IPS-18c (cell line): ENCODE data around the gene KMT2B.

Experiments
- H3K4me3 ChIP-seq: 2 replicates; pipeline ENCODE4 v1.7.0; 2013; ENCODE audit warnings: low read depth, mild to moderate bottlenecking, low read length, moderate library complexity; ENCODE audit not compliant: insufficient read depth
- H3K9me3 ChIP-seq: one replicate; pipeline ENCODE4 v1.6.1; 2013; ENCODE audit warnings: mild to moderate bottlenecking, low read length, moderate library complexity; ENCODE audit not compliant: control insufficient read depth, insufficient read depth

Gene KMT2B

DNA sequence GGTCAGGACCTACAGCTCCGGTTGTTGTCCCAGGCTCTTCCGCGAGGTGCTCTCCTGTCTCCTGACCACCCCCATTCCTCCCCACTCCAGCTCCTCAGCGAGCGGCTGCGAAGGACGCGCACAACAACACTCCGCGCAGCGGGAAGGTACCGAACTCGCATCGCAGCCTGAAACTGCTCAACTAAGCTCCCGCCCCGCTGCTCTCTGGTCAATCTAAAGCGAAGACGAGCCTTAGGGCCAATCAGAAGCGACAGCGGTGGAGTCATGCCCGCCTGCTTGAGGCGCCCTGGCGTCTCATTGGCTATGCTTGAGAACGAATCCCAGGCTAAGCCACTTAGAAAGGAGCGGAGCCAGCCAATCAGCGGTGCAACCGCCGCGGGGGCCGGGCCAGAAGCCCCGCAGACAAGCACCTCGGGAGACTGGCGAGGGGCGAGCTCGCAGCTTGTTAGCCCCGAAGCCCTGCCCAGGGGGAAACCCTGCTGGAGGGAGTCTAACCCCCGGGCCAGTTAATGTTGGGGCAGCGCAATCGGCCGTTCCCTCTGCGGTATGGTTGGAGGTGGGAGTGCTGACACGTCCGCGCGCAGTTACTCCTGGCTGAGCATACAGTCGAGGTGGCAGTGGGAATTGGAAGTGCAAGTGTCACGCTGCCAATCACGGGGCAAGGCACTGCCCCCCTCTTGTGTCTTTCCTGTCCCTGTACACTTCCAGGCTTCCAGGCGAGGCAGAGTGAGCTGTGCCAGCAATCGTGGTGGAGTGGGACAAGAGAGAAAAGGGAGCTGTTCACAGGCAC lies 15.4 kb upstream of the KMT2B start:
- peak overlapping the region; percentile 72 for H3K4me3 ChIP-seq
- H3K9me3 ChIP-seq, result peaks cover 2% of the 10 kb centered on the region

GRCh38 chr19:35703343-35703742 lies 14.5 kb upstream of the KMT2B start:
- peaks cover 2% of the 10 kb centered on the region for H3K9me3 ChIP-seq
- H3K4me3 ChIP-seq, result no peak overlapping the region

DNA sequence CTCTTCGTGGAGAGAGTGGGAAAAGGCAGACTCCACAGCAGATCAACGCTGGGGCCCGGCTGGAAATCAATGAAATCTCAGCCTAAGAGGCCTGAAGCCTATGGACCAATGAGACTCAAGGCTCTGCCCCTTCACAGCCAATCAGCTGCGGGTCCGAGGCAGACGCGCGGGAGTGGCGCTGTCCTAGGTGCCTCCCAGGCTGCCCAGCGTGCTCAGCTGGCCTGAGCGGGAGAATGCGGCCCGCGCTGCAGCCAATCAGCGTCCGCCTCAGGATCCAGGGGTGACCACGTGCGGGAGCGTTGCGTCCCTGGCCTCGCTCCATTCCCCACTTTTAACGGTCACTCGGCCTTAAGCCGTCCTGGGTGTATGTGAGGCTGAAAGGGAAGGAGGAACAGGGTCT lies 13.6 kb upstream of the KMT2B start, which contains the start of gene ZBTB32:
Gene ZBTB32 (plus strand): TSS at position 341 of the 400 bp plus-strand sequence. CDS start 10,069 bp downstream, outside the sequence.
- Histone ChIP-seq H3K4me3 (no peak within 1 kb of the TSS), H3K9me3 (peaks cover 2% of the 10 kb centered on the region)

- no peak overlapping the region for H3K4me3 ChIP-seq
- H3K9me3 ChIP-seq, result peaks cover 2% of the 10 kb centered on the region
Measured at GRCh38 chr19:35708391-35708790, 9.4 kb upstream of the KMT2B start.

- H3K9me3 ChIP-seq, result no peaks in the 10 kb centered on the region
- no peak overlapping the region for H3K4me3 ChIP-seq
Measured at GRCh38 chr19:35710784-35711723, 6.7 kb upstream of the KMT2B start.

GRCh38 chr19:35712567-35713505 lies 5.0 kb upstream of the KMT2B start:
- Histone ChIP-seq H3K9me3 (no peaks in the 10 kb centered on the region), H3K4me3 (no peak overlapping the region)

DNA sequence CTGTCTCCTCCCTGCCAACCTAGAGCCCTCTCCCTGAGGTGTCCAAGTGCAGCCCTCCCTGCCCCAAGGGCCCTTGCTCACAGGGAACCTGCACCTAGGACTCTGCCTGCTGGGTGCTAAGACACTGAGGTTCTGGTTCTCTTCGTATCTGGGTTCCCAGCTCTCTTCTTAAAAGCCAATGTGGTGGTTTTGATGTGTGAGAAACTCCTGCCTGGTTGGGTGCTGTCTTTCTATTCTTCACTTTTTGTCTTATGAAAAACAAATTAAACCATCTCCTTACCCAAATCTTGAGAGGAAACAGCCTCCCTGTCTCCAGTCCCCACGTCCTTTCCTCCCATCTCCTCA lies 4.3 kb upstream of the KMT2B start:
- H3K4me3 ChIP-seq, result no peak overlapping the region
- no peaks in the 10 kb centered on the region for H3K9me3 ChIP-seq

DNA sequence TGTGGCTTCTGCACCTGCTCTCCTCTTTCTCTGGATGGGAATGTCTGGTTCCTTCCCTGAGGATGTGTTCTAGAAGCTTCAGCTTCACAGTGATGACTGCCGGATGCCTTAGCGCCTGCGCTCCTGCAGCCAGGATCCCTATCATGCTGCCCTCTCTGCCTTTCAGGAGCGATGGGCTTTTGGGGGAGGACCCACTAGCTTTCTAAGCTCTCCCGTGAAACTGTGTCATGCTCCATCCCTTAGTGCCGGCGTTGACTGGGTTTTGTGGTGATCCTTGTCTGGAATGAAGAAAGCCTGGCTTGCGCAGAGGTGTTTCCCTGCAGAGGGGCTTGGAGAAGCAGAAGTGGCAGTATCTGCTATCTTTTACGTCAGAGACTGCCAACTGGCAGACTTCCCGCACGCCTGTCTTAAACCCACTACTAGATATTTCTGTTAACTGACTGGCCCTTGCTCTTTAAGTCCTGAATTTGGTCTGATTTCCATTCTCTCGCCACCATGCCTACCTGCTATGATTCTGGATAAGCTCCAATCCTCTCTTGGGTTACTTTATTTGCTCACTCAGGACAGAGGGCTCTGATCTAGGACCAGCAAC lies 3.8 kb upstream of the KMT2B start:
- no peaks in the 10 kb centered on the region for H3K9me3 ChIP-seq
- H3K4me3 ChIP-seq, result no peak overlapping the region

DNA sequence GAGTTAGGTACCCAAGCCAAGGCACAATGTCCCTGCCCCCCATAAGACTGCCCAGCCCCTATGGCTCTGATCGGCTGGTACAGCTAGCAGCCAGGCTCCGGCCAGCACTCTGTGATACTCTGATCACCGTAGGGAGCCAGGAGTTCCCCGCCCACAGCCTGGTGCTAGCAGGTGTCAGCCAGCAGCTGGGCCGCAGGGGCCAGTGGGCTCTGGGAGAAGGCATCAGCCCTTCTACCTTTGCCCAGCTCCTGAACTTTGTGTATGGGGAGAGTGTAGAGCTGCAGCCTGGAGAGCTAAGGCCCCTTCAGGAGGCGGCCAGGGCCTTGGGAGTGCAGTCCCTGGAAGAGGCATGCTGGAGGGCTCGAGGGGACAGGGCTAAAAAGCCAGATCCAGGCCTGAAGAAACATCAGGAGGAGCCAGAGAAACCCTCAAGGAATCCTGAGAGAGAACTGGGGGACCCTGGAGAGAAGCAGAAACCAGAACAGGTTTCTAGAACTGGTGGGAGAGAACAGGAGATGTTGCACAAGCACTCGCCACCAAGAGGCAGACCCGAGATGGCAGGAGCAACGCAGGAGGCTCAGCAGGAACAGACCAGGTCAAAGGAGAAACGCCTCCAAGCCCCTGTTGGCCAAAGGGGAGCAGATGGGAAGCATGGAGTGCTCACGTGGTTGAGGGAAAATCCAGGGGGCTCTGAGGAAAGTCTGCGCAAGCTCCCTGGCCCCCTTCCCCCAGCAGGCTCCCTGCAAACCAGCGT lies 3.0 kb upstream of the KMT2B start:
- Histone ChIP-seq H3K4me3 (no peak overlapping the region), H3K9me3 (no peaks in the 10 kb centered on the region)

GRCh38 chr19:35715355-35715809 lies 2.4 kb upstream of the KMT2B start:
- Histone ChIP-seq H3K4me3 (peak overlapping the region; percentile 92), H3K9me3 (no peaks in the 10 kb centered on the region)

DNA sequence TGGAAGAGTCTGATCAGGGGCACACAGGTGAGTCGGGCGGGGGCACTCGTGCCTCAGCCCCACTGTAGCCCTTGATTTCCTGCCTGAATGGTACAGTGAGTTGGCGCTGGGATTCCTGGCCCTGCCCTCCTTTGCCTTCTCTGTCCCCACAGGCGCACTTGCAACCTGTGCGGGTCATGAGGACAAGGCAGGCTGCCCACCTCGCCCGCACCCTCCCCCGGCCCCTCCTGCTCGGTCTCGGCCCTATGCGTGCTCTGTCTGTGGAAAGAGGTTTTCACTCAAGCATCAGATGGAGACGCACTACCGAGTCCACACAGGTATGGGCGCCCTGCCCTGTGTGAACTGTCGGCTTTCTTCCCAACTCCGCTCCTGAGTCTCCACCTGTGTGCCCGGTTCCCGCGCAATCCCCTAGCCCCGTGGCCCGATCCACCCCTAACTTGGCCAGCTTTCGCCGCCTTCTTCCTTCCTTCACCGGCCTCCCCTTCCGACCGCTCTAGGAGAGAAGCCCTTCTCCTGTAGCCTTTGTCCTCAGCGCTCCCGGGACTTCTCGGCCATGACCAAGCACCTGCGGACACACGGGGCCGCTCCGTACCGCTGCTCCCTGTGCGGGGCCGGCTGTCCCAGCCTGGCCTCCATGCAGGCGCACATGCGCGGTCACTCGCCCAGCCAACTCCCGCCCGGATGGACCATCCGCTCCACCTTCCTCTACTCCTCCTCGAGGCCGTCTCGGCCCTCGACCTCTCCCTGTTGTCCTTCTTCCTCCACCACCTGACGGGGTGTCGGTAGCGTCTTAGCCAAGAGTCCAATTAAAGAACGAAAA lies 1.6 kb upstream of the KMT2B start:
- H3K4me3 ChIP-seq, result peak overlapping the region; percentile 92
- H3K9me3 ChIP-seq, result no peaks in the 10 kb centered on the region

DNA sequence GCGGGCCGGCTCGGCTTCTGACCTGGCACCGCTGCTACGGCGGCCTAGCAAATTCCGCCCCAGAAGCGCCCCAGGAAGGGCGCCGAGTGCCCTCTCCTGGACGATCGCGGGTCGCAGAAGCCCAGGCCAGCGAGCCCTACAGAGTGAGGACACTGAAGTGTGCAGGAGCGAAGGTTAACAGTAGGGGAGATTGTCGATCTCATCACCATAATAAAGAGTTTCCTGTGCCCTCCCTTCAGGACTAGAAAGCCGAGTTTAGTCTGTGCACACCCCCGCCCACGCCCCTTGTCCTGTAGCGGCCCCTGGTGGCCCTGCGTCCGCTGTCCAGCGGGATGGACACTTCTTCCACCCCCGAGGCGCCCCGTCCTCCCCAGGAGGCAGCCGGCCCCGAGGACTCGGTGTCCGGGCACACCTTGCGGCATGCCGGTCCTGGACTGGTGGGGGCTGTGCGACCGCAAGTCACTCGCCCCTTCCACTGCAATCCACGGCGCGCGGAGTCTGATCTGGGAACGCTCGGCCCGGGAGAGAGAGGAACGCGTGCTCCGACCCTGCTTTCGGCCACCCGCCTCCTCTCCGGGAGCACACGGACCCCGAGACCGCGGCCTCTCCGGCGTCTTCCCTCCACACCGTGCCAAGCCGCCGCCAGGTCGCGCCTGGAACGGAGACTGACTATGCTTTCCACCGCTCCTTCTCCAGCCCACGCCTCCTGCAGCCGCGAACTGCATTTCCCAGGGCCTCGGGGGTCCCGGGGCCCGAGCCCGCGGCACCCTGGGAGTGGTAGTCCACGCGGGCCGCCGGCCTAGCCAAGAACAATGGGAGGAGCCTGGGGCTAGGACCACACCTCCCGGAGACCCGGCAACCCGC lies 770 bp upstream of the KMT2B start:
- Histone ChIP-seq H3K4me3 (peak overlapping the region; percentile 92), H3K9me3 (no peaks in the 10 kb centered on the region)

DNA sequence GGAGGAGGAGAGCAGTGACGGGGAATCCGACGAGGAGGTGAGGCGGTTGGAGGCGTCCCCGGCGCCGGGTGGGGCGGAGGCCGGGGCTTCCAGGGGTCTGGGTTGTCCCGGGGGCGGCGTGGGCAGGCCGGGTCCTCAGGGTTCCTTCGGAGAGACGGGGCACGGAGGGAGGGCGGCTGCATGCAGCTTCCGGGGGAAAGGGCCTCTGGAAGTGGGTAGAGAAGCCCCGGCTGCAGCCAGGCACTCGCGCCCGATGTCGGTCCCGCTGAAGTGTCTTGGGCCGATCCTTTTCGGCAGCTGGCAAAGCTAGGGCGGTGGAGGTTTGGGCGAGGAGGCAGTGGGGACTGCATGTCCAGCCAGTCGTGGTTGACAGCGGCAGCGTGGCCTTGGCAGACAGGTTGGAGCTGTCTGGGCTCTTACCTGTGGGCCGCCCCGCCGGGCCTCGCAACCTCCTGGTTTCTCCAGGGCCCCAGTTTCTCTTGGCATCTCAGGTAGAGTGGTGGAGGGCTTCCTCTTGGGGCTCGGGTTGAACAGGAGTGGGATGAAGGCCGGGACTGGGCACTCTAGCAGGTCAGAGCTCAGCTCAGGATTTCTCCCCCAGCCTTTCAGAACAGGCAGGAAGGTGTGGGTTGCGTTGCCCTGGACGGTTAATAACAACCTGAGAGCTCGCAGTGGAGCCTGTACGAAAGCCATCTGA lies 690 bp downstream of the KMT2B start:
- Histone ChIP-seq H3K4me3 (peak overlapping the region; percentile 89), H3K9me3 (no peaks in the 10 kb centered on the region)
